Testis (tissue), 2 donors: Measurements from ENCODE around the gene TUBB2A.

Experiments used
- POLR2A ChIP-seq: fragments of 450-650 bp; IDR thresholded peaks from one replicate; pipeline ENCODE4 v1.6.1; 2017; ENCODE audit warnings: antibody characterized with exemption, mild to moderate bottlenecking, moderate library complexity
- TF ChIP-seq, protein P1 (sequence below), 3 experiments: fragments of 450-650 bp in 2 of 3; fragments of 200-600 bp in 1 of 3; sonication (generic) in 1 of 3; IDR thresholded peaks; one replicate each; pipeline ENCODE4 v1.5.1; 2016 to 2019; ENCODE audit warnings: antibody characterized with exemption in 3 of 3, mild to moderate bottlenecking in 2 of 3, moderate library complexity in 1 of 3

- TF ChIP-seq, protein P1, sequence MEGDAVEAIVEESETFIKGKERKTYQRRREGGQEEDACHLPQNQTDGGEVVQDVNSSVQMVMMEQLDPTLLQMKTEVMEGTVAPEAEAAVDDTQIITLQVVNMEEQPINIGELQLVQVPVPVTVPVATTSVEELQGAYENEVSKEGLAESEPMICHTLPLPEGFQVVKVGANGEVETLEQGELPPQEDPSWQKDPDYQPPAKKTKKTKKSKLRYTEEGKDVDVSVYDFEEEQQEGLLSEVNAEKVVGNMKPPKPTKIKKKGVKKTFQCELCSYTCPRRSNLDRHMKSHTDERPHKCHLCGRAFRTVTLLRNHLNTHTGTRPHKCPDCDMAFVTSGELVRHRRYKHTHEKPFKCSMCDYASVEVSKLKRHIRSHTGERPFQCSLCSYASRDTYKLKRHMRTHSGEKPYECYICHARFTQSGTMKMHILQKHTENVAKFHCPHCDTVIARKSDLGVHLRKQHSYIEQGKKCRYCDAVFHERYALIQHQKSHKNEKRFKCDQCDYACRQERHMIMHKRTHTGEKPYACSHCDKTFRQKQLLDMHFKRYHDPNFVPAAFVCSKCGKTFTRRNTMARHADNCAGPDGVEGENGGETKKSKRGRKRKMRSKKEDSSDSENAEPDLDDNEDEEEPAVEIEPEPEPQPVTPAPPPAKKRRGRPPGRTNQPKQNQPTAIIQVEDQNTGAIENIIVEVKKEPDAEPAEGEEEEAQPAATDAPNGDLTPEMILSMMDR (IDR thresholded peaks at IDR 0.05) = no peak
- TF ChIP-seq POLR2A = no peak
These were observed 19.0 kb downstream of the TUBB2A start for GRCh38 chr6:3138341-3138740.
